Naive thymus-derived CD8-positive, alpha-beta T cell (primary cell): Measurements from ENCODE around the gene FAM117B. TPM values are rescaled to one million over a fixed set of nuclear protein-coding genes. Genes with fewer than 3 reads are reported as not detected.
A peak's percentile ranks its signal among the peaks of the same experiment; 100 is the strongest.

Source experiments
- ATAC-seq, 2 donors: fragments of 150-1000 bp; cut with Tn5 transposase in 1 of 2; sonication (Bioruptor Pico), chemical (Tn5 transposase) in 1 of 2; 1 replicate in 1 of 2; 2 replicates in 1 of 2; pipeline ENCODE4 v1.10.0; 2021; ENCODE audit warnings: mild to moderate bottlenecking in 2 of 2, moderate library complexity in 2 of 2
- POLR2A ChIA-PET: fragments of 350-600 bp; sonication (Branson Sonifier 250); formaldehyde crosslinking; loops from one replicate; lab custom pipeline; 2021; ENCODE audit warnings: antibody characterized with exemption; lab: Charles Lee
- DNase-seq, 10 donors: peaks; one replicate each; pipeline versions ENCODE4 v3.0.0 to v3.0.0-alpha.2; 2020 to 2022
- H3K27ac Mint-ChIP-seq, 10 donors: one replicate each; pipeline ENCODE4 v1.8.0; 2020 to 2022; ENCODE audit warnings: mild to moderate bottlenecking in 10 of 10, mixed read lengths in 10 of 10, moderate library complexity in 4 of 10, inconsistent platforms in 1 of 10
- H3K27me3 Mint-ChIP-seq, 5 donors: one replicate each; pipeline ENCODE4 v1.8.0; 2021 to 2022; ENCODE audit warnings: mixed read lengths in 5 of 5
- H3K36me3 Mint-ChIP-seq, 3 donors: one replicate each; pipeline ENCODE4 v1.8.0; 2020 to 2022; ENCODE audit warnings: mixed read lengths in 3 of 3, mild to moderate bottlenecking in 2 of 3, inconsistent platforms in 1 of 3
- H3K4me1 Mint-ChIP-seq, 4 donors: one replicate each; pipeline ENCODE4 v1.8.0; 2021 to 2022; ENCODE audit warnings: mixed read lengths in 4 of 4
- H3K4me3 Mint-ChIP-seq, 10 donors: one replicate each; pipeline ENCODE4 v1.8.0; 2020 to 2022; ENCODE audit warnings: mild to moderate bottlenecking in 10 of 10, mixed read lengths in 10 of 10, moderate library complexity in 6 of 10, inconsistent platforms in 1 of 10
- H3K9me3 Mint-ChIP-seq, 9 donors: one replicate each; pipeline ENCODE4 v1.8.0; 2020 to 2022; ENCODE audit warnings: mixed read lengths in 9 of 9, mild to moderate bottlenecking in 3 of 9, inconsistent platforms in 1 of 9, moderate library complexity in 1 of 9
- polyA plus RNA-seq, 3 donors: library from polyadenylated mRNA; unstranded; fragments of 300-500 nt; fragmentation: Illumina TruSeq; gene quantifications; one replicate each; pipeline ENCODE4 v1.2.3, GENCODE V29; 2021
- total RNA-seq, 8 experiments: library from RNA in 2 of 8; stranded (reverse) in 2 of 8; gene quantifications; one replicate each; pipeline ENCODE4 v1.2.3 and lab custom pipeline; 2021 to 2026

Gene FAM117B
- total and polyA plus RNA-seq, 5 experiments from 2014 or later = 11.0 to 57.2 (median 24.4) TPM

DNA sequence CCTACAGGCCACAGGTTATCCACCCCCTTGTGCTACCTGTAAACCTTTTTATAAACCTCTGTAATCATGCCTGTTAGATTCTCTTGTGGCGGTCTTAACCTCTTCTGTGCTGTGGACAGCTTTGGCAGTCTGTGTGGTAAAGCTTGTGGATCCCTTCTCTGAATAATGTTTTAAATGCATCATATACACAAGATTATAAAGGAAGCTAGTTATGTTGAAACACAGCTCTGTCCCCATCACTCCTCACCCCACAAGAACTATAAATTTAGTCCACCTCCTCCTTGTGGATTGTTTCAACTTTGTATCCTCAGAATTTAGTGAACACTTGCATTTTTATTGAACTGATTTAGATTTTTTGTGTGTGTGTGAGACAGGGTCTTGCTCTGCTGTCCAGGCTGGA lies 129.1 kb downstream of the FAM117B start:
- Mint-ChIP-seq H3K4me3 (peak overlapping the region in 9 of 10 donors; percentile 54 to 80 (median 67)), H3K4me1 (peaks cover 24 to 75% (median 62%) of the 10 kb centered on the region in 4 donors), H3K27ac (peak overlapping the region; percentile 26 to 96 (median 90)), H3K9me3 (no peaks in the 10 kb centered on the region), H3K36me3 (peaks cover 9 to 41% (median 17%) of the 10 kb centered on the region in 3 donors), H3K27me3 (no peaks in the 10 kb centered on the region)
- no peak for ATAC-seq
- DNase-seq = no peak
- POLR2A ChIA-PET = interaction anchor here (0.6 to 5.2 kb wide), 3 partner anchors 18 to 129 kb away, joined by 3 to 47 read pairs (median 4); partner anchors contain the start of gene FAM117B

DNA sequence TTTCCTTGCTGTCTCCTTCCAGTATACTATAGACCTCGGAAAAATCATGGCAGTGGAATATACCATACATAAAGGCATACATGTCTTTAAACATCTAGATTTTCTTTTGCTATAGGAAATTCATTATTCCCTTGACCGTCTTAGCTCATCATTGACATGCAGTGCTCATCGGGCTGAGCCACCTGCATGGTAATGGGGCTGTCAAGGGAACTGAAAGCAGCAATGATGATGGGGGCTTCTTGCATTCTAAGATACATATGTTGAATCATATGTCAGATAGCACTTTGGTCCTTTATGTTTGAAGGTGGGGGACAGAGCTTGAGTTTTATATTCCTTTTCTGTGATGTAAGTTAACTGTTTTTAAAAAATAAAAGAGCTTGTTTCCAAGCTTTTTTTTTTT lies 130.2 kb downstream of the FAM117B start:
- H3K36me3 Mint-ChIP-seq = peaks cover 13 to 34% (median 17%) of the 10 kb centered on the region in 3 donors
- POLR2A ChIA-PET = interaction anchor here (0.6 to 0.9 kb wide), 2 partner anchors 38 to 130 kb away, joined by 4 to 5 read pairs; partner anchors contain the start of gene FAM117B
- ATAC-seq = no peak
- no peak for DNase-seq
- no peaks in the 10 kb centered on the region for H3K27me3 Mint-ChIP-seq
- H3K27ac Mint-ChIP-seq = peak overlapping the region; percentile 29 to 94 (median 82)
- H3K9me3 Mint-ChIP-seq = no peaks in the 10 kb centered on the region
- H3K4me3 Mint-ChIP-seq = peak overlapping the region in 2 of 10 donors; percentile 61 to 70
- H3K4me1 Mint-ChIP-seq = peaks cover 28 to 81% (median 66%) of the 10 kb centered on the region in 4 donors

DNA sequence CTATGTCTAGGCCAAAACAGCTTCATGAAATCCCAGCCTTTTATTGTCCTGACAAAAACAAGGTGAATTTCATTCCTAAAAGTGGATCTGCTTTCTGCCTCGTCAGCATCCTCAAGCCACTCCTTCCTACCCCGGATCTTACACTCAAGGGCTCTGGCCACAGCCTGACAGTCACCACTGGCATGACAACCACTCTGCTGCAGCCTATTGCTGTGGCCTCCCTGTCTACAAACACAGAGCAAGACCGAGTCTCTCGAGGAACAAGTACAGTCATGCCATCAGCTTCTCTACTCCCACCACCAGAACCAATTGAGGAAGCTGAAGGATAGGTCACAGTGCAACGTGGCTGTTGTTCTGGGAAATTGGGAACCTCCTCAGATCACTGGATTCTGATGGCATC lies 130.7 kb downstream of the FAM117B start:
- H3K27me3 Mint-ChIP-seq = no peaks in the 10 kb centered on the region
- POLR2A ChIA-PET = interaction anchor here (0.9 kb wide), 1 partner anchor 131 kb away, joined by 5 read pairs; the partner anchor contains the start of gene FAM117B
- H3K4me1 Mint-ChIP-seq = peaks cover 25 to 79% (median 63%) of the 10 kb centered on the region in 4 donors
- no peaks in the 10 kb centered on the region for H3K9me3 Mint-ChIP-seq
- peak overlapping the region in 4 of 10 donors; percentile 22 to 61 (median 33) for H3K4me3 Mint-ChIP-seq
- ATAC-seq = no peak
- DNase-seq = no peak
- H3K36me3 Mint-ChIP-seq = peaks cover 10 to 30% (median 14%) of the 10 kb centered on the region in 3 donors
- H3K27ac Mint-ChIP-seq = peak overlapping the region; percentile 32 to 94 (median 82)

DNA sequence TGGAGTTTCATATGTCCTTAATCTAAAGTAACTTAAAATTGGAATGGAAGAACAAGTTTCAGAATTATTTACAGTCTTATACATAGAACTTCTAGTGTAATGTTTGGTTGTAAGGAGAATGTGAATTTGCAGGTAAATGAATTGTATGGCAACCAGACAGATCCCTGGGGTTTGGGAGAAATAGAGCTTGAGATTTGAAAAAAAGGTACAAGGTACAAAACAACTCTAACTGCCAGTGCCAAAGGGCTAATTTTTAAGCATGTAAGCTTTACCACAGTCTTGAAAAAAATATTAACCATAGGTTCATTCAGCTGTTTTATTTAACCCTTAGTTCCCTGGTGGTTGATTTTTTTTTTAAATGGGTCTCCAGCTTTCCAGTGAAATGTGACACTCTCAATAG lies 133.5 kb downstream of the FAM117B start:
- Mint-ChIP-seq H3K27ac (peak overlapping the region; percentile 26 to 89 (median 60)), H3K4me3 (peak overlapping the region in 6 of 10 donors; percentile 0 to 82 (median 30)), H3K9me3 (no peaks in the 10 kb centered on the region), H3K36me3 (peaks cover 10 to 48% (median 25%) of the 10 kb centered on the region in 3 donors), H3K4me1 (peaks cover 19 to 54% (median 41%) of the 10 kb centered on the region in 4 donors), H3K27me3 (no peaks in the 10 kb centered on the region)
- DNase-seq (no peak), ATAC-seq (no peak)
- POLR2A ChIA-PET = interaction anchor here (0.5 to 2.7 kb wide), 4 partner anchors 14 to 133 kb away, joined by 3 to 11 read pairs (median 4); partner anchors contain the start of gene FAM117B

DNA sequence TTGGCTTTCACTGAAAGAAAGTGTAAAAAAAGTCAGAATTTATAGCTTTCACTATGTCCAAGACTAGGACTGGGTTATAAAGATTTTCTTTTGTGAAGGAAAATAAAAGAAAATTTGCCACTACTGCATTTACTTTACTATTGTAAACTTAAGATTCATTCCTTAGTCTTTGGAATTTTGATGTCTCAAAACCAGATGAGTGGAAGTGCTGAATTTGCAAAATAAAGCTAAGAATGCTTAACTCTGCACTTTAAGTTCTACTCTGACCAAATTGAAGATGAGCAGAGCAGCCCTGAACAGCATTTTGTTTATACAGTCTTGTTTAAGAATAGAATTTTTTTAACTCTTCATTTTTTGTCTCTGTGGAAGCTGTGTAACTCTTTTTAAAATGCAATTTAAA lies 134.4 kb downstream of the FAM117B start:
- peaks cover 13 to 58% (median 29%) of the 10 kb centered on the region in 3 donors for H3K36me3 Mint-ChIP-seq

DNA sequence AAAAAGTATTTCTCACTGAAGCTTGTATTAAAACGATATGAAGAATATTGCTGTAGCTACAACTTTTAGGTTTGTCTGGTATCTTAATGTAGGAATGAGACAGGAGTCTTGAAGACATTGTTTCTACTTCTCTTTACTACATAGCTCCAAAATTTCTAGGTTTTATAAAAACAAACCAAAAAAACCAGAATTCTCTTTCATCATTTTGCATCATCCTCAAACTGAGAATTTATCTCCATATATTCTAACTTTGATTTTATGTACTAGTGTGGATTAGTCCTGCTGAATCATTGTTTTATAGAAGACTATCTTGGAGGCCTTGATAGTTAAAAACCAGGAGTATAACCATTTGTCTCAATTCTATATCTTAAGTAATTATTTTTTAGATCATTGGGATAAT lies 136.6 kb downstream of the FAM117B start:
- no peak for DNase-seq
- Mint-ChIP-seq H3K27ac (peak overlapping the region in 1 of 10 donors; percentile 34), H3K36me3 (peaks cover 10 to 63% (median 32%) of the 10 kb centered on the region in 3 donors), H3K9me3 (no peaks in the 10 kb centered on the region), H3K4me3 (no peak overlapping the region), H3K4me1 (peaks cover 10 to 26% (median 22%) of the 10 kb centered on the region in 4 donors), H3K27me3 (no peaks in the 10 kb centered on the region)
- ATAC-seq = no peak
- POLR2A ChIA-PET = interaction anchor here (0.9 to 1.1 kb wide), 2 partner anchors 32 to 137 kb away, joined by 4 to 8 read pairs; no protein-coding TSS in a partner anchor

More for the DNA sequence above, 134.4 kb downstream of the FAM117B start:
- ATAC-seq = no peak
- Mint-ChIP-seq H3K27me3 (no peaks in the 10 kb centered on the region), H3K4me3 (peak overlapping the region in 2 of 10 donors; percentile 56 to 73), H3K4me1 (peaks cover 16 to 45% (median 31%) of the 10 kb centered on the region in 4 donors), H3K9me3 (no peaks in the 10 kb centered on the region), H3K27ac (peak overlapping the region in 5 of 10 donors; percentile 72 to 89 (median 74))
- no peak for DNase-seq
- POLR2A ChIA-PET = interaction anchor here (1.1 to 2.7 kb wide), 3 partner anchors 13 to 134 kb away, joined by 3 to 11 read pairs (median 3); partner anchors contain the start of gene FAM117B

DNA sequence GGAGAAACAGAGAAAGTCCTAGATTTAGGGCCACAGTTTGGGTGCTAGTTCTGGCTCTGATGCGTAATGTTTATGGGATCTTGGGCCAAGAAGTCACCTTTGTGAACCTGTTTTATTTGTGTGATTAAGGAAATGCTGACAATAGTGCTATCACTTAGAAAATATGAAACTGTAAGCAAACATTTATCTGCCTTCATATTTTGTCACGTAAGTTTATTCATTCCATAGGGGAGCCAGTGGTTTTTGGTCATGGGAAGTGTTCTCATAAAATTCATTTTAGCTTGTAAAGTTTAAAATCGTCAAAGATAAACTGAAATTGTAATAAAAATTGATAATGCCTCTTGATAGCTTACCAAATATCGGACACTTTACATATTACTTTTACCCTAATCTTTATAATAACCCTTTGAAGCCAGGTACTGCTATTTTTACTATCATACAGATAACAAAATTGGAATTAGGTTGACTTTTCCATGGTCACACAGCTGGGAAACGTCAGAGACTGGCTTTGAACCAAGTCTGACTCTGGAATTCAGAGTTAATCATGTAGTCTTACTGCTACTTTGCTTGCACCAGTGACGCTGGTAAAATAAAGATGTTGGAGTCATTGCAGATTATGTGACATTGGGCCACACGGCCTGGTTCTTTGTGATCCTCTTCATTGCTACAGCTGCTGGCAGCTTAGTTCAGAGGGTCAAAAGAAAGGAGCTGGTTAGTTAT lies 137.1 kb downstream of the FAM117B start:
- ATAC-seq (no peak), DNase-seq (no peak)
- Mint-ChIP-seq H3K27ac (peak overlapping the region in 1 of 10 donors; percentile 34), H3K4me1 (peaks cover 10 to 23% (median 19%) of the 10 kb centered on the region in 4 donors), H3K36me3 (peaks cover 10 to 62% (median 34%) of the 10 kb centered on the region in 3 donors), H3K9me3 (no peaks in the 10 kb centered on the region), H3K27me3 (no peaks in the 10 kb centered on the region), H3K4me3 (no peak overlapping the region)
- POLR2A ChIA-PET = interaction anchor here (0.5 to 1.1 kb wide), 2 partner anchors 138 to 1626 kb away, joined by 3 to 4 read pairs; no protein-coding TSS in a partner anchor

DNA sequence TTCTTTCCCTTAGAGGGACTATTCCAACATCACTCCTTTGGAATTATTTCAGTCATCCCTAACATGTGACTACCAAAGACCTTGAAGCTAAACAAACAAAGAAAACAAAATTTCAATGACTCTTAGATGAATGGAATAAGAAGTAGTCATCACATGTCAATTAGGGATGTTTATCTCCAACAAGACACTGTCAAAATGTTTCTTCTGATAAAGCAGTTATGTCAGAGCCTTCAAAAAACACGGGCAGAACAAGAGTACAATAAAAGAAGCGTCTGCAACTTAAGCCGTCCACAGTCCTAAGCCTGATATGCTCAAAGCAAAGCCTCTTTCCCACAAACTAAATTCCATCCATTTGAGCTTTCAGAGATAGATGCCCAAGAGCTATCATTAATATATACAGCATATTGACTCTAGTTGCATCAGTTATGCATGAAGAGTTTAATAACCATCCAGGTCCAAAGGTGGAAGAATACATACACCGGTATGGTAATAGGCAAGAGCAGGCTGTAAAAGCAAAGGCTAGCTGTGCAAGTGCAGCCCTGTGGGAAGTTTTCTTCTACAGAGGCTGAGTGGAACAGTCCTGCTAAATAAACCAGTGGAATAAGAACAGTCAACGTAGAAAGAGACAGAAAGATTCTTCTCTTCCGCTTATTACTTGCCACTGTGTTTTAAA lies 138.7 kb downstream of the FAM117B start:
- Mint-ChIP-seq H3K27me3 (no peaks in the 10 kb centered on the region), H3K4me1 (peaks cover 7 to 16% (median 12%) of the 10 kb centered on the region in 4 donors), H3K27ac (peak overlapping the region in 1 of 10 donors; percentile 24), H3K36me3 (peaks cover 10 to 76% (median 45%) of the 10 kb centered on the region in 3 donors), H3K4me3 (no peak overlapping the region), H3K9me3 (peaks cover 0 to 1% (median 0%) of the 10 kb centered on the region in 9 donors)
- ATAC-seq (no peak), DNase-seq (no peak)
- POLR2A ChIA-PET = no interaction called here

DNA sequence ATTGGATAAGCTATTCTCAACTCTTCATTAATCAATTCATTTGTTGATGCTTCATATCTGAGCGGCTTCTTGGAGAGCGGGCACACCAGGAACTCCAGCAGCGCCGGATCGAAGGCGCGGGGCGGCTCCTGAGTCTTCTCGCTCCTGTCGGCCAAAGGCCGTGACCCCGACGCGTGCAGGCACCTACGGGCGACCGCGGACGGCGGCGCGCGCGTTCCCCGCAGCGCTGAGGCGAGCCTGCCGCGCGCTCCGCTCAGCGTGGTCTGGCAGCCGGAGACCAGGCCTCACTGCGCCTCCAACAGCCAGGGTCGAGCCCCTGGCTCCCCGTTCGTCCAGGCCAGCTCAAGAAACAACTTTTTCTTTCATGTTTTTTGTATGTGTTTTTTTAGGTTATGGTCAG lies 139.3 kb downstream of the FAM117B start:
- Mint-ChIP-seq H3K27me3 (no peaks in the 10 kb centered on the region), H3K27ac (peak overlapping the region in 2 of 10 donors; percentile 13 to 80), H3K4me1 (peaks cover 7 to 16% (median 16%) of the 10 kb centered on the region in 4 donors), H3K9me3 (peaks cover 0 to 1% (median 0%) of the 10 kb centered on the region in 9 donors), H3K4me3 (no peak overlapping the region), H3K36me3 (peaks cover 10 to 82% (median 45%) of the 10 kb centered on the region in 3 donors)
- no peak for DNase-seq
- POLR2A ChIA-PET = no interaction called here
- no peak for ATAC-seq

DNA sequence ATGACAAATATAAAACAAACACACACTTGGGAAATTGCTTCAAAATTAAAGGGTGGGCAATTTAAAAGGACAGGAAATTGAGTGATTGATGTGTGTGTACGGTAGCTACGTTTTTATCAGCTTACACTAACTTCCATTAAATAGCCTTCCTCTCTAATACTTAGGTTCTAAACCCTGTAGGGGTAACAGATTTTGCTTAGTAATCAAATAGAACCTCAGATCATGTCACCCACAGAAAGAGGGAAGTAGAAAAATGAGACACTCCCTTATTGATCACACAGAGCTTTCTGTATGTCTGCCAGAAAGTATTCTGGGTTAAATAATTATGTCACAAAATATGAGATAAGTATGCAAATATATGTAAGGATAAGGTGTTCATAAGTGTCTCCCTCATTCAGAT lies 143.4 kb downstream of the FAM117B start:
- H3K36me3 Mint-ChIP-seq = peaks cover 4 to 90% (median 52%) of the 10 kb centered on the region in 3 donors
- H3K27me3 Mint-ChIP-seq = no peaks in the 10 kb centered on the region
- H3K9me3 Mint-ChIP-seq = peaks cover 0 to 1% (median 0%) of the 10 kb centered on the region in 9 donors
- DNase-seq = no peak
- peaks cover 0 to 14% (median 8%) of the 10 kb centered on the region in 4 donors for H3K4me1 Mint-ChIP-seq
- H3K27ac Mint-ChIP-seq = no peak overlapping the region
- POLR2A ChIA-PET = no interaction called here
- ATAC-seq = no peak
- no peak overlapping the region for H3K4me3 Mint-ChIP-seq

DNA sequence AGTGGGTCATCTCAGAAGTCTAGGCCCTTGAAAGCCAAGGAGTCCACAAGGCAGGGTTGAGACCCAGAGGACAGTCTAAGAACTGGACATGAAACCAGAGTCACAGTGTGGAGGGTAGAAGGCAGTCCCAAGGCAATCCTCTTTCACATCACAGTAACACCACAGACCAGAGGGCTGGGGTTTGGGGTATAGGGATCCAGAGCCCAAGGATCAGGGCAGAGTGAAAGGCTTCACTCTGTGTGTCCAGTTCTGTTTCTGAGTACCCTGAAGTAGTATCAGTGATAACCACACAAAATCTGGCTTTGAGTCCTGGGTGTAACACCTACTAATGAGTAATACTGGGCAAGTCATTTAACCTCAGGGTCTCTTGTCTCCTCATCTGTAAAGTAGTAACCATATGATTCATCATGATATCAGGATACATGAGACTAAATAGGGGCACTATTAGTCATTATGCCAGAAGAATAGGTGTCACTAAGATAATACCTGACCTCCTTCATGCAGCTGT lies 145.8 kb downstream of the FAM117B start:
- Mint-ChIP-seq H3K36me3 (peaks cover 0 to 86% (median 41%) of the 10 kb centered on the region in 3 donors), H3K4me1 (peaks cover 0 to 12% (median 6%) of the 10 kb centered on the region in 4 donors), H3K4me3 (no peak overlapping the region), H3K27ac (peak overlapping the region in 1 of 10 donors; percentile 16), H3K9me3 (peaks cover 0 to 1% (median 0%) of the 10 kb centered on the region in 9 donors), H3K27me3 (no peaks in the 10 kb centered on the region)
- DNase-seq (no peak), ATAC-seq (no peak)
- POLR2A ChIA-PET = no interaction called here
